ENCODE measurements around the gene PPM1N.

DNA sequence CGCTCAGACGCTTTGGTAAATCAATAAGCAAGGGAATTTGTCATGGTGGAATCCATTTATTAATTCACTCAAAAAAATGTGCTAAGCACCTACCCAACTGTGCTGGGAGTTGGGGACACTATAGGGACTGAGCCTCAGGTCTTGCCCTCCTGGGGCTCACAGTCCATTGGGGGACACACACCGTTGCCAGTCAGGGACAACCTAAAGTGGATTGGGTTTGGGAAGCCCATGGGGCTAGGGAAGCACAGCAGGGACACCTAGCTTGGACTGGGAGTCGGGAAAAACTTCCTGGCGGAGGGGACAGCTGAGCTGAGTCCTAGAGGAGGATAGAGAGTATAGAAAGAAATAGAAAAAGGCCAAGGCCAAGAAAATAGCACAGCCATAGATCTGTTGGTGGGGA, 21.9 kb upstream of the PPM1N start:
- TF ChIP-seq, protein P1, sequence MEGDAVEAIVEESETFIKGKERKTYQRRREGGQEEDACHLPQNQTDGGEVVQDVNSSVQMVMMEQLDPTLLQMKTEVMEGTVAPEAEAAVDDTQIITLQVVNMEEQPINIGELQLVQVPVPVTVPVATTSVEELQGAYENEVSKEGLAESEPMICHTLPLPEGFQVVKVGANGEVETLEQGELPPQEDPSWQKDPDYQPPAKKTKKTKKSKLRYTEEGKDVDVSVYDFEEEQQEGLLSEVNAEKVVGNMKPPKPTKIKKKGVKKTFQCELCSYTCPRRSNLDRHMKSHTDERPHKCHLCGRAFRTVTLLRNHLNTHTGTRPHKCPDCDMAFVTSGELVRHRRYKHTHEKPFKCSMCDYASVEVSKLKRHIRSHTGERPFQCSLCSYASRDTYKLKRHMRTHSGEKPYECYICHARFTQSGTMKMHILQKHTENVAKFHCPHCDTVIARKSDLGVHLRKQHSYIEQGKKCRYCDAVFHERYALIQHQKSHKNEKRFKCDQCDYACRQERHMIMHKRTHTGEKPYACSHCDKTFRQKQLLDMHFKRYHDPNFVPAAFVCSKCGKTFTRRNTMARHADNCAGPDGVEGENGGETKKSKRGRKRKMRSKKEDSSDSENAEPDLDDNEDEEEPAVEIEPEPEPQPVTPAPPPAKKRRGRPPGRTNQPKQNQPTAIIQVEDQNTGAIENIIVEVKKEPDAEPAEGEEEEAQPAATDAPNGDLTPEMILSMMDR (optimal IDR thresholded peaks at IDR 0.05 in 1 of 3, IDR thresholded peaks at IDR 0.05 in 1 of 3, conservative IDR thresholded peaks at IDR 0.05 in 1 of 3; ENCODE audit: extremely low read depth in 1 of 3, insufficient read depth in 2 of 3, low read length in 3 of 3), result no peak
- no peak for TF ChIP-seq EZH2 (IDR thresholded peaks at IDR 0.05; ENCODE audit: low read length)

Data from keratinocyte (primary cell).